ENCODE results near the gene TOE1.
A peak's percentile ranks its signal among the peaks of the same experiment; 100 is the strongest.
"Not testable (repeated sequence)": the region's sequence is repeated elsewhere in the genome, so short reads cannot be mapped to it uniquely, and the experiment has no call there.

The TOE1 gene

GRCh38 chr1:45339789-45340558, at the start of gene TOE1, which contains the start of gene MUTYH:
TSS of gene TOE1 (plus strand) at chr1:45340170. CDS start at chr1:45340253, 83 bp downstream.
TSS of gene MUTYH (minus strand) at chr1:45340440. CDS start at chr1:45334505, 5,935 bp downstream.
- peak; percentile 98 for DNase-seq (ENCODE audit: low read depth)

- DNase-seq (ENCODE audit: low read depth) = not testable (repeated sequence)
Observed at GRCh38 chr1:45291002-45291401, 49.0 kb upstream of the TOE1 start.

- DNase-seq (ENCODE audit: low read depth) = no peak
Observed at GRCh38 chr1:45291716-45292115, 48.3 kb upstream of the TOE1 start.

GRCh38 chr1:45297666-45298356, 42.2 kb upstream of the TOE1 start:
- no peak for DNase-seq (ENCODE audit: low read depth)

GRCh38 chr1:45299296-45299695, 40.7 kb upstream of the TOE1 start:
- no peak for DNase-seq (ENCODE audit: low read depth)

GRCh38 chr1:45299981-45300668, 39.8 kb upstream of the TOE1 start:
- peak; percentile 11 for DNase-seq (ENCODE audit: low read depth)

GRCh38 chr1:45300669-45300997, 39.3 kb upstream of the TOE1 start:
- no peak for DNase-seq (ENCODE audit: low read depth)

GRCh38 chr1:45302505-45303150, 37.3 kb upstream of the TOE1 start:
- no peak for DNase-seq (ENCODE audit: low read depth)

- peak; percentile 98 for DNase-seq (ENCODE audit: low read depth)
Observed at GRCh38 chr1:45303520-45304310, 36.3 kb upstream of the TOE1 start.

GRCh38 chr1:45304311-45305081, 35.5 kb upstream of the TOE1 start:
- no peak for DNase-seq (ENCODE audit: low read depth)

GRCh38 chr1:45305231-45305630, 34.7 kb upstream of the TOE1 start:
- DNase-seq (ENCODE audit: low read depth) = no peak

- peak; percentile 49 for DNase-seq (ENCODE audit: low read depth)
Observed at GRCh38 chr1:45306319-45306718, 33.7 kb upstream of the TOE1 start.

GRCh38 chr1:45306905-45307304, 33.1 kb upstream of the TOE1 start:
- DNase-seq (ENCODE audit: low read depth) = no peak

- DNase-seq (ENCODE audit: low read depth) = no peak
Observed at GRCh38 chr1:45314266-45314665, 25.7 kb upstream of the TOE1 start.

- DNase-seq (ENCODE audit: low read depth) = no peak
Observed at GRCh38 chr1:45317166-45317565, 22.8 kb upstream of the TOE1 start.

- DNase-seq (ENCODE audit: low read depth) = no peak
Observed at GRCh38 chr1:45319761-45320160, 20.2 kb upstream of the TOE1 start.

GRCh38 chr1:45321444-45321843, 18.5 kb upstream of the TOE1 start:
- DNase-seq (ENCODE audit: low read depth) = no peak

- no peak for DNase-seq (ENCODE audit: low read depth)
Observed at GRCh38 chr1:45322486-45323040, 17.4 kb upstream of the TOE1 start.

- no peak for DNase-seq (ENCODE audit: low read depth)
Observed at GRCh38 chr1:45325851-45326506, 14.0 kb upstream of the TOE1 start.
